Glomerular visceral epithelial cell (primary cell): ENCODE measurements around the gene BICDL2.
"Not testable (repeated sequence)": the region's sequence is repeated elsewhere in the genome, so short reads cannot be mapped to it uniquely, and the experiment has no call there.

Experiments used
- DNase-seq: peaks from one replicate; pipeline ENCODE4 v3.0.0-alpha.2; 2016; ENCODE audit errors: extremely low spot score

Gene BICDL2

GRCh38 chr16:3036726-3037315 is at the start of gene BICDL2:
Gene BICDL2 (minus strand): TSS chr16:3036944. CDS start chr16:3035496, 1,448 bp downstream.
- no peak for DNase-seq

- no peak for DNase-seq
These were observed 49.3 kb upstream of the BICDL2 start for GRCh38 chr16:3085868-3086595.

GRCh38 chr16:3084969-3085670 is 48.4 kb upstream of the BICDL2 start:
- DNase-seq = no peak

GRCh38 chr16:3084491-3084890 is 47.7 kb upstream of the BICDL2 start:
- DNase-seq = no peak

- not testable (repeated sequence) for DNase-seq
These were observed 46.7 kb upstream of the BICDL2 start for GRCh38 chr16:3083408-3083807.

GRCh38 chr16:3081957-3082356 is 45.2 kb upstream of the BICDL2 start:
- DNase-seq = not testable (repeated sequence)

- no peak for DNase-seq
These were observed 43.3 kb upstream of the BICDL2 start for GRCh38 chr16:3080024-3080423.

GRCh38 chr16:3076577-3076976 is 39.8 kb upstream of the BICDL2 start:
- no peak for DNase-seq

- DNase-seq = not testable (repeated sequence)
These were observed 39.2 kb upstream of the BICDL2 start for GRCh38 chr16:3075946-3076345.

- DNase-seq = no peak
These were observed 38.8 kb upstream of the BICDL2 start for GRCh38 chr16:3075523-3075915.

GRCh38 chr16:3074860-3075522 is 38.2 kb upstream of the BICDL2 start:
- no peak for DNase-seq

- DNase-seq = no peak
These were observed 36.7 kb upstream of the BICDL2 start for GRCh38 chr16:3073448-3073847.

GRCh38 chr16:3072576-3073263 is 36.0 kb upstream of the BICDL2 start:
- DNase-seq = not testable (repeated sequence)

- not testable (repeated sequence) for DNase-seq
These were observed 35.4 kb upstream of the BICDL2 start for GRCh38 chr16:3072148-3072547.

- no peak for DNase-seq
These were observed 34.9 kb upstream of the BICDL2 start for GRCh38 chr16:3071655-3072054.

- no peak for DNase-seq
These were observed 33.9 kb upstream of the BICDL2 start for GRCh38 chr16:3070608-3071111.

- DNase-seq = not testable (repeated sequence)
These were observed 32.4 kb upstream of the BICDL2 start for GRCh38 chr16:3069146-3069545.

GRCh38 chr16:3068487-3068886 is 31.7 kb upstream of the BICDL2 start:
- no peak for DNase-seq

- DNase-seq = no peak
These were observed 29.6 kb upstream of the BICDL2 start for GRCh38 chr16:3066440-3066748.

- DNase-seq = no peak
These were observed 29.1 kb upstream of the BICDL2 start for GRCh38 chr16:3065742-3066439.
